RPMI7951 (cell line): ENCODE data around the gene NHP2. TPM values are rescaled to one million over a fixed set of nuclear protein-coding genes. Genes with fewer than 3 reads are reported as not detected.
A peak's percentile ranks its signal among the peaks of the same experiment; 100 is the strongest.

Experiments used
- DNase-seq: peaks from one replicate; pipeline ENCODE4 v3.0.0-alpha.2; 2012; ENCODE audit warnings: low read depth
- total RNA-seq: library from RNA; depleted of rRNA; stranded (reverse); fragments of >200 nt; shearing (Covaris generic); gene quantifications from 2 replicates; pipeline ENCODE4 v1.2.3, GENCODE V29; 2014; rRNA removed

The NHP2 gene
- total RNA-seq, 1 experiment from 2014 or later: 212 TPM

- DNase-seq: no peak
Measured at GRCh38 chr5:178114325-178115135, 39.2 kb downstream of the NHP2 start.

GRCh38 chr5:178113841-178114324 is 39.8 kb downstream of the NHP2 start:
- DNase-seq: no peak

- DNase-seq: peak; percentile 53
Measured at GRCh38 chr5:178113141-178113787, 40.4 kb downstream of the NHP2 start, which contains the start of gene N4BP3. TSS of gene N4BP3 (plus strand) at chr5:178113532. CDS start at chr5:178119584, 6,052 bp downstream.

GRCh38 chr5:178112545-178112944 is 41.1 kb downstream of the NHP2 start:
- DNase-seq: no peak

GRCh38 chr5:178111925-178112324 is 41.8 kb downstream of the NHP2 start:
- no peak for DNase-seq

- DNase-seq: no peak
Measured at GRCh38 chr5:178110511-178110910, 43.2 kb downstream of the NHP2 start.

- DNase-seq: no peak
Measured at GRCh38 chr5:178108966-178109365, 44.7 kb downstream of the NHP2 start.

- DNase-seq: no peak
Measured at GRCh38 chr5:178108446-178108845, 45.2 kb downstream of the NHP2 start.

GRCh38 chr5:178107756-178108310 is 45.9 kb downstream of the NHP2 start:
- DNase-seq: no peak

GRCh38 chr5:178106556-178107239 is 47.0 kb downstream of the NHP2 start:
- no peak for DNase-seq

- DNase-seq: no peak
Measured at GRCh38 chr5:178106086-178106485, 47.6 kb downstream of the NHP2 start.

- no peak for DNase-seq
Measured at GRCh38 chr5:178104492-178104891, 49.2 kb downstream of the NHP2 start.

GRCh38 chr5:178103612-178104011 is 50.1 kb downstream of the NHP2 start:
- no peak for DNase-seq

Other genes with a start within 250 kb of the NHP2 start
- not detected in 2 replicates for gene PROP1, start 157.6 kb downstream of the NHP2 start, total RNA-seq
- gene N4BP3, start 40.4 kb downstream of the NHP2 start, total RNA-seq: 0.12 and 0.29 TPM in 2 replicates
- gene RMND5B, start 22.9 kb downstream of the NHP2 start, total RNA-seq: 13.3 and 14.8 TPM in 2 replicates
- not detected in 2 replicates for gene GMCL2, start 33.5 kb upstream of the NHP2 start, total RNA-seq
- 56.8 and 57.6 TPM in 2 replicates for gene HNRNPAB, start 50.6 kb upstream of the NHP2 start, total RNA-seq
- 6.5 and 7.6 TPM in 2 replicates for gene PHYKPL, start 78.9 kb upstream of the NHP2 start, total RNA-seq